HepG2 (cell line): ENCODE measurements around the gene HEXIM1. TPM values are rescaled to one million over a fixed set of nuclear protein-coding genes. Genes with fewer than 3 reads are reported as not detected.
A peak's percentile ranks its signal among the peaks of the same experiment; 100 is the strongest.

Experiments used
- BRD4 ChIP-seq: sonication (generic); formaldehyde crosslinking; IDR thresholded peaks from 2 replicates; pipeline ENCODE4 v1.4.0; 2020; ENCODE audit warnings: missing genetic modification reagents
- CC2D1A ChIP-seq: sonication (generic); formaldehyde crosslinking; IDR thresholded peaks from 2 replicates; pipeline ENCODE4 v1.8.1; 2023; ENCODE audit warnings: mild to moderate bottlenecking, missing genetic modification reagents
- CENPT ChIP-seq: sonication (generic); formaldehyde crosslinking; IDR thresholded peaks from 2 replicates; pipeline ENCODE4 v1.8.0; 2022; ENCODE audit warnings: low read depth, mild to moderate bottlenecking, moderate library complexity, missing genetic modification reagents
- GTF3A ChIP-seq: sonication (generic); formaldehyde crosslinking; conservative IDR thresholded peaks from 2 replicates; pipeline ENCODE4 v1.4.0; 2020; ENCODE audit warnings: mild to moderate bottlenecking, missing genetic modification reagents
- KLF12 ChIP-seq: sonication (generic); formaldehyde crosslinking; IDR thresholded peaks from 2 replicates; pipeline ENCODE4 v1.4.0; 2020; ENCODE audit warnings: missing genetic modification reagents, borderline replicate concordance
- MED13 ChIP-seq: sonication (generic); formaldehyde crosslinking; IDR thresholded peaks from 2 replicates; pipeline ENCODE4 v1.5.0; 2020; ENCODE audit warnings: missing genetic modification reagents
- NR2F2 ChIP-seq: IDR thresholded peaks from 2 replicates; pipeline ENCODE4 v1.6.1; 2012; ENCODE audit warnings: low read depth, inconsistent platforms, borderline replicate concordance
- PAWR ChIP-seq: sonication (generic); formaldehyde crosslinking; IDR thresholded peaks from 2 replicates; pipeline ENCODE4 v1.4.0; 2020; ENCODE audit warnings: missing genetic modification reagents, mild to moderate bottlenecking, borderline replicate concordance
- POLR2AphosphoS2 ChIP-seq: IDR thresholded peaks from 2 replicates; pipeline ENCODE4 v1.6.1; 2011; ENCODE audit warnings: low read depth, low read length, improper control_type of control experiment
- SALL2 ChIP-seq: sonication (generic); formaldehyde crosslinking; IDR thresholded peaks from 2 replicates; pipeline ENCODE4 v1.8.1; 2023; ENCODE audit warnings: mild to moderate bottlenecking, missing genetic modification reagents, inconsistent platforms
- SIX1 ChIP-seq: sonication (generic); formaldehyde crosslinking; IDR thresholded peaks from 2 replicates; pipeline ENCODE4 v1.4.0; 2020; ENCODE audit warnings: missing genetic modification reagents, borderline replicate concordance
- SP2 ChIP-seq: sonication (generic); formaldehyde crosslinking; IDR thresholded peaks from 2 replicates; pipeline ENCODE4 v1.5.1; 2020; ENCODE audit warnings: mild to moderate bottlenecking, missing genetic modification reagents
- TAF15 ChIP-seq: fragments of 200-400 bp; formaldehyde crosslinking; IDR thresholded peaks from one replicate; pipeline ENCODE4 v1.6.1; 2018; ENCODE audit warnings: mild to moderate bottlenecking, low read depth, low read length; ENCODE audit not compliant: poor library complexity, severe bottlenecking
- ZBTB3 ChIP-seq: sonication (generic); formaldehyde crosslinking; IDR thresholded peaks from 2 replicates; pipeline ENCODE4 v1.4.0; 2020; ENCODE audit warnings: low read depth, mild to moderate bottlenecking, moderate library complexity, missing genetic modification reagents, borderline replicate concordance
- ZFYVE20 ChIP-seq: sonication (generic); formaldehyde crosslinking; IDR thresholded peaks from 2 replicates; pipeline ENCODE4 v1.8.0; 2023; ENCODE audit warnings: low read depth, mild to moderate bottlenecking, moderate library complexity, missing genetic modification reagents, borderline replicate concordance
- ZNF280B ChIP-seq: sonication (generic); formaldehyde crosslinking; IDR thresholded peaks from 2 replicates; pipeline ENCODE4 v1.5.0; 2020; ENCODE audit warnings: missing genetic modification reagents, mild to moderate bottlenecking, borderline replicate concordance
- ZNF281 ChIP-seq: sonication (generic); formaldehyde crosslinking; IDR thresholded peaks from 2 replicates; pipeline ENCODE4 v1.4.0; 2020; ENCODE audit warnings: missing genetic modification reagents, borderline replicate concordance
- ZNF543 ChIP-seq: sonication (generic); formaldehyde crosslinking; IDR thresholded peaks from 2 replicates; pipeline ENCODE4 v1.4.0; 2020; ENCODE audit warnings: mild to moderate bottlenecking, missing genetic modification reagents
- ZNF580 ChIP-seq: IDR thresholded peaks from 2 replicates; pipeline ENCODE4 v1.6.1; 2016; ENCODE audit warnings: low read depth, borderline replicate concordance
- ZNF674 ChIP-seq: sonication (generic); formaldehyde crosslinking; IDR thresholded peaks from 2 replicates; pipeline ENCODE4 v1.5.0; 2020; ENCODE audit warnings: low read depth, mild to moderate bottlenecking, missing genetic modification reagents
- ZNF768 ChIP-seq: sonication (generic); formaldehyde crosslinking; IDR thresholded peaks from 2 replicates; pipeline ENCODE4 v1.4.0; 2020; ENCODE audit warnings: missing genetic modification reagents
- ZNF790 ChIP-seq: sonication (generic); formaldehyde crosslinking; IDR thresholded peaks from 2 replicates; pipeline ENCODE4 v1.8.0; 2022; ENCODE audit warnings: missing genetic modification reagents, mild to moderate bottlenecking, borderline replicate concordance
- polyA plus RNA-seq, 8 experiments: library from polyadenylated mRNA; depleted of rRNA in 3 of 8; stranded (reverse) in 7 of 8; unstranded in 1 of 8; fragments of >200 nt; fragmentation: Illumina TruSeq in 4 of 8; extraction: Trizol in 4 of 8; gene quantifications; 2 replicates each; pipeline versions ENCODE4 v1.2.1 to v1.2.3, GENCODE V29; 2011 to 2016; ENCODE audit warnings: low read depth in 4 of 8, missing spikeins in 1 of 8, mixed read lengths in 1 of 8; ENCODE audit not compliant: insufficient read depth in 1 of 8
- total RNA-seq, 5 experiments: library from RNA; depleted of rRNA; stranded (reverse); fragments of >200 nt; fragmentation: Illumina TruSeq; extraction: Trizol; gene quantifications; 2 replicates each; pipeline ENCODE4 v1.2.3, GENCODE V29; 2016; ENCODE audit warnings: low read depth in 1 of 5
- TF ChIP-seq, protein P1 (sequence below): sonication (generic); formaldehyde crosslinking; IDR thresholded peaks from 2 replicates; pipeline ENCODE4 v1.5.0; 2020; ENCODE audit warnings: mild to moderate bottlenecking, missing genetic modification reagents, borderline replicate concordance

The HEXIM1 gene
- total and polyA plus RNA-seq, 2 of the 13 experiments (the other 11 are each of a cell fraction or from before 2014, with no cell fraction given) = 10.5 to 16.6 TPM

GRCh38 chr17:45172232-45172540 lies 23.9 kb downstream of the HEXIM1 start (continued):
- TF ChIP-seq ZNF281 (no peak), ZNF674 (no peak), ZNF580 (CRISPR knock-in tag) (no peak), BRD4 (CRISPR knock-in tag) (0 out of 2 replicates have a peak, but pooled peaks have one; percentile 2), TAF15 (no peak), POLR2AphosphoS2 (no peak), ZNF543 (CRISPR knock-in tag) (no peak), ZFYVE20 (0 out of 2 replicates have a peak, but pooled peaks have one; percentile 15), SP2 (CRISPR knock-in tag) (no peak), KLF12 (0 out of 2 replicates have a peak, but pooled peaks have one; percentile 24), ZBTB3 (CRISPR knock-in tag) (no peak), GTF3A (no peak), CENPT (CRISPR knock-in tag) (no peak), MED13 (CRISPR knock-in tag) (no peak), ZNF280B (no peak), PAWR (CRISPR knock-in tag) (no peak), SALL2 (0 out of 2 replicates have a peak, but pooled peaks have one; percentile 20), ZNF768 (CRISPR knock-in tag) (no peak), CC2D1A (0 out of 2 replicates have a peak, but pooled peaks have one; percentile 2), ZNF790 (CRISPR knock-in tag) (peak; percentile 21; the same call in 1 of the 2 replicates), NR2F2 (no peak; the same call in 1 of the 2 replicates), SIX1 (no peak)
- TF ChIP-seq, protein P1, sequence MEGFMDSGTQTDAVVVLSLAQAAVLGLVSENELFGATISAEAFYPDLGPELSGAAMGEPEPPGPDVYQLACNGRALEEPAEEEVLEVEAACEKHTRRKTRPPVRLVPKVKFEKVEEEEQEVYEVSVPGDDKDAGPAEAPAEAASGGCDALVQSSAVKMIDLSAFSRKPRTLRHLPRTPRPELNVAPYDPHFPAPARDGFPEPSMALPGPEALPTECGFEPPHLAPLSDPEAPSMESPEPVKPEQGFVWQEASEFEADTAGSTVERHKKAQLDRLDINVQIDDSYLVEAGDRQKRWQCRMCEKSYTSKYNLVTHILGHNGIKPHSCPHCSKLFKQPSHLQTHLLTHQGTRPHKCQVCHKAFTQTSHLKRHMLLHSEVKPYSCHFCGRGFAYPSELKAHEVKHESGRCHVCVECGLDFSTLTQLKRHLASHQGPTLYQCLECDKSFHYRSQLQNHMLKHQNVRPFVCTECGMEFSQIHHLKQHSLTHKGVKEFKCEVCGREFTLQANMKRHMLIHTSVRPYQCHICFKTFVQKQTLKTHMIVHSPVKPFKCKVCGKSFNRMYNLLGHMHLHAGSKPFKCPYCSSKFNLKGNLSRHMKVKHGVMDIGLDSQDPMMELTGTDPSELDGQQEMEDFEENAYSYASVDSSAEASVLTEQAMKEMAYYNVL = no peak
